Colonic mucosa (tissue), 4 donors: ENCODE results near the gene CTDP1. TPM values are rescaled to one million over a fixed set of nuclear protein-coding genes. Genes with fewer than 3 reads are reported as not detected.

Source experiments
- DNase-seq: peaks from one replicate; pipeline ENCODE4 v3.0.0-alpha.2; 2020
- H3K27ac ChIP-seq: fragments of 200-600 bp; one replicate; pipeline ENCODE4 v1.8.0; 2021
- H3K27me3 ChIP-seq: fragments of 200-600 bp; one replicate; pipeline ENCODE4 v1.8.0; 2021
- H3K36me3 ChIP-seq: fragments of 200-600 bp; one replicate; pipeline ENCODE4 v1.8.0; 2021
- H3K4me1 ChIP-seq: fragments of 200-600 bp; one replicate; pipeline ENCODE4 v1.8.0; 2021; ENCODE audit warnings: mild to moderate bottlenecking
- H3K4me3 ChIP-seq: fragments of 200-600 bp; one replicate; pipeline ENCODE4 v1.8.0; 2021
- H3K9ac ChIP-seq, 2 donors: one replicate each; pipeline ENCODE4 v1.7.0; 2013; ENCODE audit warnings: control low read depth in 2 of 2, low read depth in 2 of 2, low read length in 2 of 2
- H3K9me3 ChIP-seq: fragments of 200-600 bp; one replicate; pipeline ENCODE4 v1.8.0; 2021
- CTCF ChIP-seq: fragments of 200-600 bp; IDR thresholded peaks from one replicate; pipeline ENCODE4 v1.8.0; 2022; ENCODE audit warnings: antibody characterized with exemption, mild to moderate bottlenecking
- intact Hi-C: fragments of 100-400 bp; cut with DNase I; formaldehyde crosslinking; loops from one replicate; pipeline ENCODE4 v1.14.1; 2022
- total RNA-seq, 2 donors: library from RNA; stranded (reverse); fragmentation: NEBNext Ultra II Directional in 1 of 2; extraction: Animal tissue kit (Norgen Biotek cat#: 25700) in 1 of 2; gene quantifications; one replicate each; pipeline ENCODE4 v1.2.1, GENCODE V29; 2021
- donor health status: healthy.
- donor health status: DM: no; HTN: no; CAD: no.
- donor health status: DM: no; HTN: no; CAD: no.

CTDP1 gene
- total RNA-seq, 2 donors from 2014 or later: 34.7 to 36.9 TPM

- no peak for DNase-seq
- Histone ChIP-seq H3K27ac (no peak overlapping the region), H3K4me1 (no peaks in the 10 kb centered on the region), H3K4me3 (no peak overlapping the region), H3K9me3 (no peaks in the 10 kb centered on the region), H3K36me3 (no peaks in the 10 kb centered on the region), H3K9ac (no peak overlapping the region), H3K27me3 (peaks cover 12% of the 10 kb centered on the region)
- intact Hi-C loops: no loop called here
- no peak for TF ChIP-seq CTCF
Measured at GRCh38 chr18:79790996-79791972, 111.7 kb downstream of the CTDP1 start.

GRCh38 chr18:79792096-79792987 is 112.7 kb downstream of the CTDP1 start:
- H3K4me1 ChIP-seq: no peaks in the 10 kb centered on the region
- H3K27me3 ChIP-seq: peaks cover 19% of the 10 kb centered on the region
- no peak for DNase-seq
- H3K36me3 ChIP-seq: no peaks in the 10 kb centered on the region
- H3K9me3 ChIP-seq: no peaks in the 10 kb centered on the region
- H3K4me3 ChIP-seq: no peak overlapping the region
- no peak overlapping the region for H3K9ac ChIP-seq
- TF ChIP-seq CTCF: no peak
- no peak overlapping the region for H3K27ac ChIP-seq
- intact Hi-C loops: no loop called here

GRCh38 chr18:79792988-79793355 is 113.4 kb downstream of the CTDP1 start:
- no peaks in the 10 kb centered on the region for H3K9me3 ChIP-seq
- H3K36me3 ChIP-seq: no peaks in the 10 kb centered on the region
- no peak overlapping the region for H3K27ac ChIP-seq
- no peak overlapping the region for H3K4me3 ChIP-seq
- TF ChIP-seq CTCF: no peak
- intact Hi-C loops: no loop called here
- no peaks in the 10 kb centered on the region for H3K4me1 ChIP-seq
- no peak overlapping the region for H3K9ac ChIP-seq
- H3K27me3 ChIP-seq: peaks cover 21% of the 10 kb centered on the region
- DNase-seq: no peak

- Histone ChIP-seq H3K4me1 (peaks cover 5% of the 10 kb centered on the region), H3K27ac (no peak overlapping the region), H3K4me3 (no peak overlapping the region), H3K9ac (no peak overlapping the region), H3K36me3 (no peaks in the 10 kb centered on the region), H3K9me3 (no peaks in the 10 kb centered on the region), H3K27me3 (peaks cover 32% of the 10 kb centered on the region)
- TF ChIP-seq CTCF: no peak
- intact Hi-C loops: no loop called here
- DNase-seq: no peak
Measured at GRCh38 chr18:79794846-79795245, 115.2 kb downstream of the CTDP1 start.

GRCh38 chr18:79795446-79795845 is 115.8 kb downstream of the CTDP1 start:
- Histone ChIP-seq H3K9ac (no peak overlapping the region), H3K9me3 (no peaks in the 10 kb centered on the region), H3K27me3 (peaks cover 34% of the 10 kb centered on the region), H3K4me1 (peaks cover 5% of the 10 kb centered on the region), H3K27ac (no peak overlapping the region), H3K36me3 (no peaks in the 10 kb centered on the region), H3K4me3 (no peak overlapping the region)
- no peak for DNase-seq
- intact Hi-C loops: no loop called here
- no peak for TF ChIP-seq CTCF
